Small intestine (tissue), 7 donors: ENCODE measurements around the gene RNPC3. TPM values are rescaled to one million over a fixed set of nuclear protein-coding genes. Genes with fewer than 3 reads are reported as not detected.
"Not testable (repeated sequence)": the region's sequence is repeated elsewhere in the genome, so short reads cannot be mapped to it uniquely, and the experiment has no call there.

ENCODE experiments used
- DNase-seq, 2 donors: peaks; one replicate each; pipeline versions ENCODE4 v3.0.0 to v3.0.0-alpha.2; 2013
- FAIRE-seq: peaks from 2 replicates; lab custom pipeline; 2012; peaks lifted over from hg19 to GRCh38; lab: Jason Lieb, UNC
- H3K27ac ChIP-seq, 3 donors: one replicate each; pipeline ENCODE4 v1.5.1; 2013; ENCODE audit warnings: low read length in 2 of 3, mild to moderate bottlenecking in 2 of 3, control low read depth in 1 of 3, inconsistent platforms in 1 of 3, low read depth in 1 of 3, moderate library complexity in 1 of 3
- H3K27me3 ChIP-seq, 3 donors: one replicate each; pipeline ENCODE4 v1.6.1; 2013; ENCODE audit warnings: low read length in 3 of 3, inconsistent platforms in 1 of 3; ENCODE audit not compliant: control insufficient read depth in 3 of 3, insufficient read depth in 3 of 3
- H3K36me3 ChIP-seq, 3 donors: one replicate each; pipeline ENCODE4 v1.6.1; 2013; ENCODE audit warnings: low read length in 3 of 3, inconsistent platforms in 1 of 3, low read depth in 1 of 3, mild to moderate bottlenecking in 1 of 3, moderate library complexity in 1 of 3; ENCODE audit not compliant: control insufficient read depth in 3 of 3, insufficient read depth in 2 of 3
- H3K4me1 ChIP-seq, 3 donors: one replicate each; pipeline ENCODE4 v1.6.1; 2013; ENCODE audit warnings: low read length in 2 of 3, inconsistent platforms in 1 of 3, low read depth in 1 of 3, mild to moderate bottlenecking in 1 of 3, moderate library complexity in 1 of 3; ENCODE audit not compliant: control insufficient read depth in 3 of 3, insufficient read depth in 2 of 3
- H3K4me3 ChIP-seq, 3 donors: one replicate each; pipeline ENCODE4 v1.5.1; 2013; ENCODE audit warnings: low read length in 3 of 3, control low read depth in 1 of 3, inconsistent platforms in 1 of 3, low read depth in 1 of 3, mild to moderate bottlenecking in 1 of 3, moderate library complexity in 1 of 3
- H3K9me3 ChIP-seq, 2 donors: one replicate each; pipeline ENCODE4 v1.6.1; 2013; ENCODE audit warnings: low read depth in 1 of 2, low read length in 1 of 2; ENCODE audit not compliant: control insufficient read depth in 2 of 2, insufficient read depth in 1 of 2
- WGBS, 3 donors: extraction: QIAGEN DNeasy Blood & Tissue Kit; methylation state at CpG; one replicate each; pipeline ENCODE4 v1.1.7; 2013; 5-methylcytosine and 5-hydroxymethylcytosine counted together
- polyA plus RNA-seq, 4 donors: library from polyadenylated mRNA; stranded (reverse) in 3 of 4; unstranded in 1 of 4; fragments of 200-250 nt in 3 of 4; fragments of 120-200 nt in 1 of 4; gene quantifications; one replicate each; pipeline versions ENCODE4 v1.2.1 to v1.2.3, GENCODE V29; 2013
- donor health status: healthy with polysubstance abuse.
- donor health status: control.
- donor health status: control.
- donor health status: Bipolar disorder and iron deficiency.
- donor health status: healthy.

RNPC3 gene
- polyA plus RNA-seq, 4 donors = 3.1 to 44.8 (median 7.4) TPM

DNA sequence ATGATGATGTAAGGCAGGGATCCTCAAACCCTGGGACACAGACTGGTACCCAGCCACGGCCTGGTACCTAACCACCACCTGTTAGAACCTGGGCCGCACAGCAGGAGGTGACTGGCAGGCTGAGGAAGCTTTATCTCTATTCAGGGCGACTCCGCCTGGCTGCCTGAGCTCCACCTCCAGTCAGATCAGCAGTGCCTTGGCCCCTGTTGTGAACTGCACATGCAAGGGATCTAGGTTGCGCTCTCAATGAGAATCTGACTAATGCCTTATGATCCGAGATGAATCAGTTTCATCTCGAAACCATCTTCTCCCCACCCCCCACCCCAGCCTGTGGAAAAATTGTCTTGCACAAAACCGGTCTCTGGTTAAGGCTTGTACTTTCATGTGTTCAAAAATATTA, 4.2 kb downstream of the RNPC3 start:
- Histone ChIP-seq H3K4me1 (peaks cover 3 to 5% (median 4%) of the 10 kb centered on the region in 3 donors), H3K4me3 (no peak overlapping the region), H3K27me3 (no peaks in the 10 kb centered on the region), H3K9me3 (no peaks in the 10 kb centered on the region), H3K27ac (no peak overlapping the region), H3K36me3 (peaks cover 0 to 7% (median 5%) of the 10 kb centered on the region in 3 donors)
- 80 to 85% (median 84%) methylated on average over 8 of the region's 8 CpGs for WGBS, 3 donors
- DNase-seq = no peak
- no peak for FAIRE-seq

DNA sequence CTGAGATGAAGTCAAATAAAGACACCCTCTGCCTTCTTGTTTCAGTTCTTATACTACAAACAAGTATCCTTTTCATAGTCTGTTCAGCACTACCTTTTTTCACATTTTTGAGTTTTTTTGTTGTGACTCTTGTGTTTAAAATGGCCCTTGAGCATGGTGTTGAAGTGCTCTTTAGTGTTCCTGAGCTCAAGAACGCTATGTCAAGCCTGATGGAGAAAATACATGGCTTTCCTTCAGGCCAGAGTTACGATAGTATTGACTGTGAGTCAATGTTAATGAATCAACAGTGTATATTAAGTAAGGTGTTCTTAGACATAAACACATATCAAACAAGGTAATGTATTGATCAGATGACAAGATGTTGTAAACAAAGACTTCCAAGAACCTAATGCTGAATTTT, 12.7 kb downstream of the RNPC3 start:
- no peaks in the 10 kb centered on the region for H3K9me3 ChIP-seq
- H3K27me3 ChIP-seq = no peaks in the 10 kb centered on the region
- DNase-seq (no peak), FAIRE-seq (no peak)
- H3K4me3 ChIP-seq = no peak overlapping the region
- peaks cover 0 to 8% (median 7%) of the 10 kb centered on the region in 3 donors for H3K36me3 ChIP-seq
- no peak overlapping the region for H3K27ac ChIP-seq
- WGBS, 3 donors = 95 to 100% (median 97%) methylated on average over 2 of the region's 2 CpGs
- H3K4me1 ChIP-seq = no peaks in the 10 kb centered on the region

DNA sequence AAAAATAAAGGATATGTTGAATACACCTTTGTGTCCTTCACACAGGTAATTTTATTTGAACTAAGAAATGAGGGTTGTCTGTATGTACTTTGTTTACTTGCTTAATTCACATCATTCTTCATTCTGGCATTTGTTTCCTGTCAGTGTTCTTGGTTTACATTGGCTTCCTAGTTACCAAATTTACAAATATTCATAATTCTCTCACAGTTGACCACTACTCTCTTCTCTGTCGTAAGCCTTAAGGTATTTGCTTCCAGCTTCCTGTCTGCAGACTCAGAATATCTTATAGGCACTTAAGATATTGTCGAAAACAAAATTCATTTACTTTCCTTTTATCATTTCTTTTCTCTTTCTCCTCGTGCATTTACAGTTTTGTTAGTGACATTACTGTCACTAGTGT, 15.9 kb downstream of the RNPC3 start:
- DNase-seq (no peak), FAIRE-seq (no peak)
- Histone ChIP-seq H3K36me3 (peaks cover 0 to 9% (median 8%) of the 10 kb centered on the region in 3 donors), H3K27ac (no peak overlapping the region), H3K27me3 (no peaks in the 10 kb centered on the region), H3K4me1 (no peaks in the 10 kb centered on the region), H3K9me3 (no peaks in the 10 kb centered on the region), H3K4me3 (no peak overlapping the region)
- 78 to 93% (median 82%) methylated on average over 3 of the region's 3 CpGs for WGBS, 3 donors

DNA sequence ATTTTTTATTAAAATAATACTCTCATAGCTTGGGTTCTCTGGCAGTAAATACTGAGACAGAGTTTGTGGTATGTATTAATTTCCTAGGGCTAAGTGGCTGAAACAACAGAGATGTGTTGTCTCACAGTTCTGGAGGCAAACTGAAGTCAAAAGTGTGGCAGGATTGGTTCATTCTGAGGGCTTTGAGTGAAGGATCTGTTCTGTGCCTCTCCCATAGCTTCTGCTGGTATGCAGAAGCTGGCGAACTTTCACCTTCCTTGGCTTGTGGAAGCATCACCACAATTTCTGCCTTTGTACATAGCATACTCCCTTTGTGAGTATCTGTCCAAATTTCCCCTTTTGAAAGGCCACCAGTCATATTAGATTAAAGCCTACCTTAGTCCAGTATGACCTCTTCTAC, 21.0 kb downstream of the RNPC3 start:
- Histone ChIP-seq H3K27me3 (no peaks in the 10 kb centered on the region), H3K4me3 (no peak overlapping the region), H3K36me3 (peaks cover 6 to 18% (median 10%) of the 10 kb centered on the region in 3 donors), H3K9me3 (no peaks in the 10 kb centered on the region), H3K27ac (no peak overlapping the region), H3K4me1 (no peaks in the 10 kb centered on the region)
- no peak for FAIRE-seq
- WGBS, 3 donors = 95 to 100% (median 100%) methylated on average over 1 of the region's 1 CpG
- no peak for DNase-seq

DNA sequence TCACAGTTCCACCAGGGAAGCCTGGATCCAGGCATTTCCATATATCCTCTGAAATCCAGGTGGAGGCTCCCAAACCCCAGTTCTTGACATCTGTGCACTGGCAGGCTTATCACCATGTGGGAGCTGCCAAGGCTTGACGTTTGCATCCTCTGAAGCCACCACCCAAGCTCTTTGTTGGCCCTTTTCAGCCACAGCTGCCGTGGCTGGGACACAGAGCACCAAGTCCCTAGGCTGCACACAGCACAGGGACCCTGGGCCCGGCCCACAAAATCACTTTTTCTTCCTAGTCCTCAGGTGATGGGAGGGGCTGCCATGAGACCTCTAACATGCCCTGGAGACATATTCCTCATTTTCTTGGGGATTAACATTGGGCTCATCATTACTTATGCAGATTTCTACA, 22.3 kb downstream of the RNPC3 start:
- Histone ChIP-seq H3K4me1 (no peaks in the 10 kb centered on the region), H3K27ac (no peak overlapping the region), H3K9me3 (no peaks in the 10 kb centered on the region), H3K27me3 (no peaks in the 10 kb centered on the region), H3K36me3 (peaks cover 6 to 22% (median 16%) of the 10 kb centered on the region in 3 donors), H3K4me3 (no peak overlapping the region)
- DNase-seq (no peak), FAIRE-seq (no peak)
- WGBS, 3 donors = 93 to 96% (median 95%) methylated on average over 3 of the region's 3 CpGs

DNA sequence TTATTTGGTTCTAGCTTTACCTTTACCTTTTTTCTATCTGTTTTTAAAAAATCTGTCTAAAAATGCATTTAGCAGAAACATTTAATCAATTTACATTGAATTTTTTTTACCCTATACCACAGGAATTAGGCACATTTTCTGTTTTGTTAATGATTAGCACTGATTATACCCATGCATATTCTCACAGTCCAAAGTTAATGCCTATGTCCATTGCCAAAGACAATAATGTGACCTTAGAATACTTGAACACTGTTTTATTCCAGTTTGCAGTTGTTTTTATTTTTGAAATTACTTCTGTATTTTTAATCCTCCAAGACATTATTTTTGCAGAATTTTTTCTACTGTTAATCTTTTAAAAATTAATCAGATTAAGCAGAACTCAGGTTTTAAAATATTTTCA, 34.9 kb downstream of the RNPC3 start:
- no peaks in the 10 kb centered on the region for H3K4me1 ChIP-seq
- FAIRE-seq (no peak), DNase-seq (peak in 1 of 2 donors; percentile 24)
- no peak overlapping the region for H3K4me3 ChIP-seq
- no peak overlapping the region for H3K27ac ChIP-seq
- H3K27me3 ChIP-seq = no peaks in the 10 kb centered on the region
- H3K9me3 ChIP-seq = no peaks in the 10 kb centered on the region
- peaks cover 0 to 4% (median 2%) of the 10 kb centered on the region in 3 donors for H3K36me3 ChIP-seq

DNA sequence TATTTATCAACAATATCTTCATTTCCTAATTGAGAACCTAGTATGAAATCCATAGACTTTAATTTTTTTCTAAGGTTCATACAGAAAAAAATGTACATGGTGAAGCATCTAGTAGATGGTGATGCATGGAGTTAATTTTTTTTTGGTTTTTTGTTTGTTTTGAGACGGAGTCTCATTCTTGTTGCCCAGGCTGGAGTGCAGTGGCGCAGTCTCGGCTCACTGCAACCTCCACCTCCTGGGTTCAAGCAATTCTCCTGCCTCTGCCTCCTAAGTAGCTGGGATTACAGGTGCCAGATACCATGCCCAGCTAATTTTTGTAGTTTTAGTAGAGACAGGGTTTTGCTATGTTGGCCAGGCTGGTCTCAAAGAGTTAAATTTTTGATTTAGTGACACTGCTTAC, 35.6 kb downstream of the RNPC3 start:
- not testable (repeated sequence) for H3K4me3 ChIP-seq
- 79 to 90% (median 83%) methylated on average over 3 of the region's 3 CpGs for WGBS, 3 donors

DNA sequence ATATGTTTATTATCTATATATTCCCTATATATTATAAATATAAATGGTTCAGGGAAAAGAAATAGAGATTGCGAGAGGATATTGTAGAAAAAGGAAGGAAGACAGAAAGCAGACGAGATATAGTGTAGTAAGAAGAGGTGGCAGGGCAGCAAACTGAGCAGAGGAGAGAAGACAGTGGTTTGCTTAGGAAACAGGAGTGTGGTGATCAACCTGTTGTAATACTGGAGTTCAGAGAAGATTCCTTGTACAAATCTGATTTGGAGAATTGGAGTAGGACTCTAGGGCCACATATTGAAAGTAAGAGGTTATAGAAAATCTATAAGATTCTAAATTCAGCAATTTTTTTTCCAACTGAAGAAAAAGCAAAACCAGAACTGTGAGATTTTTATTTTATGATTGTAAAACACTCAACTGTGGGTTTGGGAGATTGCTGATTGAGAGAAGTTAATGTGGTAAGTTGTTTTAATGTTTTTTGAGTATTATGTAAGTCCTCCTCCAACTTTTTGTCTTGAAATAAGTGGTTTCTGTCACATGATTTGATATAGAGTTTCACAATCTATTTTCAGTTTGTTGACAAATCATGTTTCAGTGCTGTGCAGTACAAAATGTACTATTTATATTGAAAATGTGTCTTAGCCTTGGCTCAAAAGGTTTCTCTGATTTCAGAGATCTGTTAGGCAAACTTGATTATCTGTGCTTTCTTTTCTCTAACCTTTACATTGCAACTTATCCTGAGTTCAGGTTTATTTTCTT, 36.3 kb downstream of the RNPC3 start:
- H3K4me1 ChIP-seq = no peaks in the 10 kb centered on the region
- peaks cover 0 to 4% (median 0%) of the 10 kb centered on the region in 3 donors for H3K36me3 ChIP-seq
- no peak for DNase-seq
- WGBS, 3 donors = 75 to 88% (median 77%) methylated on average over 2 of the region's 2 CpGs
- H3K27me3 ChIP-seq = no peaks in the 10 kb centered on the region
- peak overlapping the region in 1 of 3 donors; percentile 41 for H3K27ac ChIP-seq
- no peaks in the 10 kb centered on the region for H3K9me3 ChIP-seq
- H3K4me3 ChIP-seq = no peak overlapping the region
- peak; percentile 59 for FAIRE-seq

More for the DNA sequence above, 35.6 kb downstream of the RNPC3 start:
- not testable (repeated sequence) for H3K27ac ChIP-seq, FAIRE-seq, DNase-seq, H3K9me3 ChIP-seq, H3K4me1 ChIP-seq, H3K27me3 ChIP-seq, H3K36me3 ChIP-seq

DNA sequence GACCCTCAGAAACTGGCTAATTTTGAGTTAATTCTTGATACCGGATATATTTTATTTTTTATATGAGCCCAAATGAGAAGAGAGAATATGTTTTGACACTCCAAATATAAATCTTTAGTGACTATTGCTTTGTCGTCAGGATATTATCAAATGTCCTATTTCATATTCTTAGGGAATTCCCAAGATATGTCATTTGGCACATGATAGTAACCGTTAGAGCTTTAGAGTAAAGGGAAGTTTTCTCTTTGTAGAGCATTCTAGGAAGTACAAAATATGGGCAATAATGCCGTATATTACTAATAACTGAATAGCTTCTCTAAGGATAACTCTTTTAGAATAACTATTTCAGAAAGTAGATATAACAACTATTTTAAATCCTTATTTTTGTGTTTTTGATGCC, 37.6 kb downstream of the RNPC3 start:
- WGBS, 3 donors = 86 to 91% (median 87%) methylated on average over 4 of the region's 4 CpGs
- no peaks in the 10 kb centered on the region for H3K36me3 ChIP-seq
- DNase-seq (no peak), FAIRE-seq (no peak)
- no peaks in the 10 kb centered on the region for H3K9me3 ChIP-seq
- no peaks in the 10 kb centered on the region for H3K27me3 ChIP-seq
- H3K4me1 ChIP-seq = no peaks in the 10 kb centered on the region
- H3K4me3 ChIP-seq = no peak overlapping the region
- H3K27ac ChIP-seq = no peak overlapping the region
